ENCODE results near the gene ATP6V0A1.
A peak's percentile ranks its signal among the peaks of the same experiment; 100 is the strongest.

ATP6V0A1 gene

DNA sequence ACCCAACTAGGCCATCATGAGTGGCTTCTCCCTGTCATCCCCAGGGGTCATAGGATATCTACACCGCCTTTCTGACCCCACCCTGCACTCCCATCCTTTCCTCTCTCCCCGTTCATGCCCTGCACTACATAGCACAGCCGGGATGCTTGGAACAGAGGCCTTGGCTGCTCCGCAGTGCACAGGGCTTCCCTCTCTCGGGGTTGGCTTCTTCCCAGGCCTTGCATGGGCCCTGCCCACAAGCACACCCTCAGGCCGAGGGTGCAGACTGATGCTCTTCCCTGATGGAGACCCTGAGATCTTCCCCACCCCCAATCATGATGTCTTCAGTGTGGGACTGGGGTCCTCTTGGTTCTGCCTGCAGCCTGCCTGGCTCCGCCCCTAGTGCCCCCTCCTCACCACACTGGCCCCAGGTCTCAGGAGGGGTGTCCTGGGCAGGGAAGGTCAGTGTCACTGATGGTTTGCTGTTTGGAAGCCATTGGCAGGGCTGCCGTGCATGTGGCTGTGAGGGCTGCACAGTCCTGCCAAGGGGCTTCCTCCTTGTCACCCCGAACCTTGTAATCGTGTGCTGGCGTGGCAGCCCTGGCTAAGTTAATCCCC lies 63.1 kb downstream of the ATP6V0A1 start:
- DNase-seq (ENCODE audit: low spot score), result peak; percentile 77
- H3K27ac ChIP-seq, result peak overlapping the region; percentile 93 to 98
- peak overlapping the region; percentile 37 for H3K4me3 ChIP-seq
- TF ChIP-seq, protein P1, sequence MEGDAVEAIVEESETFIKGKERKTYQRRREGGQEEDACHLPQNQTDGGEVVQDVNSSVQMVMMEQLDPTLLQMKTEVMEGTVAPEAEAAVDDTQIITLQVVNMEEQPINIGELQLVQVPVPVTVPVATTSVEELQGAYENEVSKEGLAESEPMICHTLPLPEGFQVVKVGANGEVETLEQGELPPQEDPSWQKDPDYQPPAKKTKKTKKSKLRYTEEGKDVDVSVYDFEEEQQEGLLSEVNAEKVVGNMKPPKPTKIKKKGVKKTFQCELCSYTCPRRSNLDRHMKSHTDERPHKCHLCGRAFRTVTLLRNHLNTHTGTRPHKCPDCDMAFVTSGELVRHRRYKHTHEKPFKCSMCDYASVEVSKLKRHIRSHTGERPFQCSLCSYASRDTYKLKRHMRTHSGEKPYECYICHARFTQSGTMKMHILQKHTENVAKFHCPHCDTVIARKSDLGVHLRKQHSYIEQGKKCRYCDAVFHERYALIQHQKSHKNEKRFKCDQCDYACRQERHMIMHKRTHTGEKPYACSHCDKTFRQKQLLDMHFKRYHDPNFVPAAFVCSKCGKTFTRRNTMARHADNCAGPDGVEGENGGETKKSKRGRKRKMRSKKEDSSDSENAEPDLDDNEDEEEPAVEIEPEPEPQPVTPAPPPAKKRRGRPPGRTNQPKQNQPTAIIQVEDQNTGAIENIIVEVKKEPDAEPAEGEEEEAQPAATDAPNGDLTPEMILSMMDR (IDR thresholded peaks at IDR 0.05), result no peak

DNA sequence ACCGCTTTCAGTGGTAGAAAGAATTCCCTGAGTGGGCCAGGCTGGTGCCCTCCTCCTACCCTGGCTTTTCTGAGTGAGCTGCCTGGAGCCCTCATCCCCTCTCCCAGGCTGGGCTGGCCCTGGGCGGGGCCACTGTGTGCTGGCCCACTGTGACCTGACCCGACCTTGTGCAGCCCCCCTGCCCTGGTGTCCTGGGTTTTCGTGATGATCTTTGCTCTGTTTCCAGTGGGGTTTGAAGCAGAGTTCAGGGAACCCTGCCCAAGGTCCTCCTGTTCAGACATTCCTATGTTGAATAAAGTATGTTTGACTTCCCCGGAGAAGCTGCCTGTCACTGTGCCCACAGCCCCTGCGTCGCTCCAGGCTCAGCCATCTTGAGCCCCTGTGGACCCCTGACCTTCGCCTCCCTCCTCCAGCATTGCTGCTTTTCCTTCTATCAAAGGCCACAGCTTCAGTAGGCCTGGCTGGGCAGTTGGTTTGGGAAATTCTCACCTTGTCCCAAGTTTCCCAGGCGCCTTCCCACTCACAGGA lies 63.6 kb downstream of the ATP6V0A1 start:
- TF ChIP-seq, protein P1 (IDR thresholded peaks at IDR 0.05), result no peak
- peak overlapping the region; percentile 93 to 98 for H3K27ac ChIP-seq
- DNase-seq (ENCODE audit: low spot score), result peak; percentile 72
- H3K4me3 ChIP-seq, result peak overlapping the region; percentile 37

DNA sequence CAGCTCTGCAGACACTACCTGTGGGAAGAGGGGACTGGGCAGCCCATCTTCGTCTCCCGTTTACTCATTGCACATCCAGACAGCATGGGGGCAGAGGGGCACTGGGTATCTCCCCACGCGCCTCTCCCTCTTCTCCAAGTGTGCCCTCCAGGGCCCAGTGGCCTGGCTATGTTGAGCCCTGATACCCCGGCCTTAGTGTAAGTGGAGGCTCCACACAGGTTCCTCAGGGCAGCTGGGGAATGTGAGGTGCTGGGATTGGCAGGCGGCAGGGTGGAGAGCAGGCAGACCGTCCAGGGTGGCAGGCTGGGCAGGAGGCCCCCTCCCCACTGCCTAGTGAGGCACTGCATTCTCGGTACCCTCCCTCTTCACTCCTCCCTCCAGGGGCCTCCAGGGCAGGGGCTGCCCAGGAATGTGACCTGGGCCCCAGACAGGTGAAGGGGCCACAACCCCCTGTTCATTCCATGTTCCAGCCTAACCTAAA lies 64.2 kb downstream of the ATP6V0A1 start:
- TF ChIP-seq, protein P1 (IDR thresholded peaks at IDR 0.05), result no peak
- H3K27ac ChIP-seq, result peak overlapping the region; percentile 93 to 98
- peak; percentile 74 for DNase-seq (ENCODE audit: low spot score)

DNA sequence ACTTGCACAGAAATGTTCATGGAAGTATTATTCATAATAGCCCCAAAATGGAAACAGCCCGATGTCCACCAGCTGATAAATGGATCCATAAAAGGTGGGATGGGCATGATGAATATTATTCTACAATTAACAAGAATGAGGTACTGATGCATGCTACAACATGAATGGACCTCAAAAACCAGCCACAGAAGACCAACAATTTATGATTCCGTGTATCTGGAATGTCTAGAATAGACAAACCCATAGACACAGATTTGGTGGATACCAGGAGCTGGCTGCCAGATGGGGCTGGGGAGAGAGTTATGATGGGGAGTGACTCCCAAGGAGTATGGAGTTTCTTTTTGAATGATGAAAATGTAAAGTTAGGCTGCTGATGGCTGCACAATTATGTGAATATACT lies 66.5 kb downstream of the ATP6V0A1 start:
- Histone ChIP-seq H3K4me3 (no peak overlapping the region), H3K27ac (peak overlapping the region; percentile 93 to 98)
- TF ChIP-seq, protein P1 (IDR thresholded peaks at IDR 0.05), result no peak
- DNase-seq (ENCODE audit: low spot score), result no peak

More for the DNA sequence above, 64.2 kb downstream of the ATP6V0A1 start:
- no peak overlapping the region for H3K4me3 ChIP-seq

DNA sequence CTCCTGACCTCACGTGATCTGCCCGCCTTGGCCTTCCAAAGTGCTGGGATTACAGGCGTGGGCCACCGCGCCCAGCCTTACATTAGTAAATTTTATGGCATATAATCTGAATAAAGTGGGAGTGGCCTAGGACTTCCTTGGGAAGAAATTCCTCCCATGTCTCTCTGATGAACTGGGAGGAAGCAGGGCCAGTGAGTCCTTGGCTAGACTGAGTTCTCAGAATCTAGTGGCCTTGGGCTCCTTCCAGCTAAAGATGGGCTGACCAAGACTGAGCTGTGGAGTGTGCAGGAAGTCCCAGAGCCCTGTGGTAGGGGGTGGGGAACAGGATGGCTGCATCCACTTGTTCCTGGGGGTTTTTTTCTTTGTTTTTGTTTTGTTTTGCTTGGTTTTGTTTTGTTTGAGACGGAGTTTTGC lies 67.4 kb downstream of the ATP6V0A1 start:
- Histone ChIP-seq H3K27ac (peak overlapping the region; percentile 25 to 98), H3K4me3 (no peak overlapping the region)
- TF ChIP-seq, protein P1 (IDR thresholded peaks at IDR 0.05), result no peak
- DNase-seq (ENCODE audit: low spot score), result peak; percentile 70

DNA sequence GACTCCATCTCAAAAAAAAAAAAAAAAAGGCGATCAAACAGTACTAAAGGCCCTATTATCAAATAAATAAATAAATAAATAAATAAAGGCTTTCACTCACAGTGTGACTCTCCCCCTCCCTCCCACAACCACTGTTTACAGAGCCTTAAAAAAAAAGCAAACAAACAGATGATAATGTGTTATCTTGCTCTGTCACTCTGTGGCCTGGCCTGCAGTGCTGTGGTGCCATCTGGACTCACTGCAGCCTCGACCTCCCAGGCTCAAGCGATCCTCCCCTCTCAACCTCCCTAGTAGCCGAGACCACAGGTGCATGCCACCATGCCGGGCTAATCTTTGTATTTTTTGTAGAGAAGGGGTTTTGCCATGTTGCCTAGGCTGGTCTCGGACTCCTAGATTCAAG lies 69.3 kb downstream of the ATP6V0A1 start:
- Histone ChIP-seq H3K4me3 (no peak overlapping the region), H3K27ac (no peak overlapping the region)
- no peak for DNase-seq (ENCODE audit: low spot score)
- TF ChIP-seq, protein P1 (IDR thresholded peaks at IDR 0.05), result no peak

DNA sequence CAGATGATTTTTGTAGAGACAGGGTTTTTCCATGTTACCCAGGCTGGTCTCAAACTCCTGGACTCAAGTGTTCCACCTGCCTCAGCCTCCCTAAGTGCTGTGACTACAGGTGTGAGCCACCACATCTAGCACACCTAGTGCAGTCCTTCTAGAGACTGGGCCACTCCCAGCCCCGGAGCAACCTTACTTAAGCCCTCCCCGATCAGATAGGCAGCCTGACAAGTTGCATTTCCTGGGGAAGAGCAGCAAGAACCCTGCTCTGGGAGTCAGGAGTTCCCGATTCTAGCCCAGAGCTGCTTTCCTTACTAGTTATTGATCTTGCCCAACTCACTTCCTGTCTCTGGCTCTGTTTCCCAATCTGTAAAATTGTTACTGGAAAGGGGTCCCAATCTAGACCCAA lies 70.4 kb downstream of the ATP6V0A1 start:
- H3K27ac ChIP-seq, result no peak overlapping the region
- TF ChIP-seq, protein P1 (IDR thresholded peaks at IDR 0.05), result no peak
- no peak overlapping the region for H3K4me3 ChIP-seq
- no peak for DNase-seq (ENCODE audit: low spot score)
